Psoas muscle (tissue), 8 donors: Measurements from ENCODE around the gene CCNI. TPM values are rescaled to one million over a fixed set of nuclear protein-coding genes. Genes with fewer than 3 reads are reported as not detected.
A peak's percentile ranks its signal among the peaks of the same experiment; 100 is the strongest.
"Not testable (repeated sequence)": the region's sequence is repeated elsewhere in the genome, so short reads cannot be mapped to it uniquely, and the experiment has no call there.

Experiments
- ATAC-seq, 4 donors: fragments of 200-7000 bp; cut with Tn5 transposase; one replicate each; pipeline ENCODE4 v1.9.1; 2020; ENCODE audit warnings: moderate library complexity in 3 of 4, mild to moderate bottlenecking in 2 of 4
- DNase-seq, 2 donors: peaks; one replicate each; pipeline ENCODE4 v3.0.0-alpha.2; 2020
- H3K27ac ChIP-seq: fragments of 200-600 bp; one replicate; pipeline ENCODE4 v1.8.0; 2022
- H3K27me3 ChIP-seq, 3 donors: fragments of 200-600 bp in 1 of 3; one replicate each; pipeline versions ENCODE4 v1.6.1 to v1.8.0; 2013 to 2022; ENCODE audit warnings: low read length in 2 of 3, mild to moderate bottlenecking in 2 of 3, moderate library complexity in 1 of 3; ENCODE audit not compliant: insufficient read depth in 3 of 3
- H3K36me3 ChIP-seq, 2 donors: fragments of 200-600 bp in 1 of 2; one replicate each; pipeline versions ENCODE4 v1.6.1 to v1.8.0; 2013 to 2022; ENCODE audit warnings: low read depth in 1 of 2, mild to moderate bottlenecking in 1 of 2, moderate library complexity in 1 of 2; ENCODE audit not compliant: insufficient read depth in 1 of 2
- H3K4me1 ChIP-seq: fragments of 200-600 bp; one replicate; pipeline ENCODE4 v1.8.0; 2022
- H3K4me3 ChIP-seq: fragments of 200-600 bp; one replicate; pipeline ENCODE4 v1.8.0; 2022; ENCODE audit warnings: mild to moderate bottlenecking
- H3K9me3 ChIP-seq: fragments of 200-600 bp; one replicate; pipeline ENCODE4 v1.8.0; 2022
- CTCF ChIP-seq: fragments of 200-600 bp; IDR thresholded peaks from one replicate; pipeline ENCODE4 v1.8.0; 2022; ENCODE audit warnings: antibody characterized with exemption
- WGBS, 3 donors: extraction: QIAGEN DNeasy Blood & Tissue Kit; methylation state at CpG; one replicate each; pipeline versions ENCODE4 v1.1.6 to v1.1.7; 2013; 5-methylcytosine and 5-hydroxymethylcytosine counted together
- intact Hi-C, 2 donors: fragments of 100-400 bp; cut with DNase I; formaldehyde crosslinking; loops; one replicate each; pipeline versions ENCODE4 v1.11.0 to v1.14.2; 2022
- polyA plus RNA-seq, 3 donors: library from polyadenylated mRNA; stranded (reverse); fragments of 200-250 nt; gene quantifications; one replicate each; pipeline ENCODE4 v1.2.3, GENCODE V29; 2013
- total RNA-seq, 4 donors: library from RNA; stranded (reverse); fragmentation: NEBNext Ultra II Directional in 2 of 4; extraction: Animal tissue kit (Norgen Biotek cat#: 25700) in 2 of 4; gene quantifications; one replicate each; pipeline versions ENCODE4 v1.2.1 to v1.2.4, GENCODE V29; 2021 to 2023
- donor health status: healthy with polysubstance abuse.
- donor health status: DM: no; HTN: no; CAD: no; lungs with moderate emphysema.
- donor health status: Bipolar disorder and iron deficiency.
- donor health status: healthy.
- donor health status: DM: yes; HTN: yes; CAD: no.
- donor health status: DM: no; HTN: no; CAD: no.
- donor health status: DM: no; HTN: no; CAD: no.
- donor health status: DM: yes; HTN: yes; CAD: no.

CCNI gene
- total and polyA plus RNA-seq, 7 donors = 82.1 to 182 (median 147) TPM

DNA sequence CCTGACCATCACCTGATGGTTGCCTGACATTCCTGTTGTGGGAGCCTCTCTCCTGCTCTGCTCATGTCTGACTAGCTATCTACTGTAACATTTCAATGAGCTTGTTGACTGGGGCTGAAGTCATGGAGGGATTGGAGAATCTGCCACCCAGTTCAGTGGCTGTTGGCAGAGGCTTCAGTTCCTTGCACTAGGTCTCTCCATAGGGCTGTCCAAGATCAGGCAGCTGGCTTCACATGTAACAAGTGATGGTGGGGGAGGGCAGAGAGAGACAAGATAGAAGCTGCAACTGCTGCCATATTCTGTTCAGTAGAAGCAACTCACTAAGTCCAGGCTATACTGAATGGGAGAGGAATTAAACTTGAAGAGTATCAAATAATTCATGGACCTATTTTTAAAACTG, 14.1 kb upstream of the CCNI start:
- peak in 2 of 4 donors; percentile 27 to 32 for ATAC-seq
- intact Hi-C loops = loop anchor here in 1 of 2 donors (2.0 kb wide), 1 partner anchor 23 kb away; no protein-coding TSS in a partner anchor
- TF ChIP-seq CTCF = no peak
- no peak overlapping the region for H3K4me3 ChIP-seq
- no peaks in the 10 kb centered on the region for H3K4me1 ChIP-seq
- no peak overlapping the region for H3K27ac ChIP-seq
- no peaks in the 10 kb centered on the region for H3K27me3 ChIP-seq
- H3K9me3 ChIP-seq = no peaks in the 10 kb centered on the region
- no peak for DNase-seq
- no peaks in the 10 kb centered on the region for H3K36me3 ChIP-seq

GRCh38 chr4:77087027-77087426, 11.2 kb upstream of the CCNI start:
- H3K4me3 ChIP-seq, intact Hi-C loops, ATAC-seq, DNase-seq, H3K4me1 ChIP-seq, H3K27ac ChIP-seq, H3K9me3 ChIP-seq, H3K36me3 ChIP-seq, H3K27me3 ChIP-seq: not testable (repeated sequence)
- WGBS, 3 donors = 85 to 100% (median 95%) methylated on average over 1 of the region's 1 CpG

DNA sequence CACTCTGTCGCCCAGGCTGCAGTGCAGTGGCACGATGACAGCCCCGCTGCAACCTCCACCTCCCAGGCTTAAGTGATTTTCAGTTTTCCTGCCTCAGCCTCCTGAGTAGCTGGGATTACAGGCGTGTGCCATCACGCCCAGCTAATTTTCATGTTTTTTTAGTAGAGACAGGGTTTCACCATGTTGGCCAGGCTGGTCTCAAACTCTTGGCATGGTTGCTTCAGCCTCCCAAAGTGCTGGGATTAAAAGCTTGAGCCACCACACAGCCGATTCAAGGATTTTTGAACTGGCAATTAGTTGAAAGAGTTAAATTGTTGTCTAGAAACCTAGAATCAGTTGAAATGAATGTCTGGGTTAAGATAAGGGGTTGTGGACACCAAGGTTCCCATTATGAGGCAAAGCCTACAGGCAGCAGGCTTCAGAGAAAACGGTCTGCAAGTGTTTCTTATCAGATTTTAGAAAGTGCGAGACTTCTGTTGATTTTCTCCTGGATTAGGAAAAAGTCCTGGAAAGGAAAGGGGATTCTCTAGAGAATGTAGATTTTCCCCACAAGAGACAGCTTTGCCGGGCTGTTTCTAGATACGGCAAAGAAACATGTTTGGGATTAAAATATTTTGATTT, 8.3 kb upstream of the CCNI start:
- Histone ChIP-seq H3K4me1 (peaks cover 5% of the 10 kb centered on the region), H3K9me3 (no peaks in the 10 kb centered on the region), H3K27ac (no peak overlapping the region), H3K36me3 (no peaks in the 10 kb centered on the region), H3K27me3 (no peaks in the 10 kb centered on the region), H3K4me3 (no peak overlapping the region)
- no peak for TF ChIP-seq CTCF
- intact Hi-C loops = no loop called here
- no peak for DNase-seq
- 72 to 81% (median 75%) methylated on average over 10 of the region's 10 CpGs for WGBS, 3 donors
- ATAC-seq = no peak

- Histone ChIP-seq H3K9me3 (no peaks in the 10 kb centered on the region), H3K4me1 (peaks cover 9% of the 10 kb centered on the region), H3K27me3 (no peaks in the 10 kb centered on the region), H3K4me3 (no peak overlapping the region), H3K36me3 (no peaks in the 10 kb centered on the region), H3K27ac (no peak overlapping the region)
- intact Hi-C loops = no loop called here
- no peak for TF ChIP-seq CTCF
- WGBS, 3 donors = 76 to 84% (median 81%) methylated on average over 11 of the region's 11 CpGs
- DNase-seq (no peak), ATAC-seq (peak in 1 of 4 donors; percentile 55)
These were observed 7.3 kb upstream of the CCNI start for GRCh38 chr4:77082886-77083608.

- intact Hi-C loops, ATAC-seq, H3K27ac ChIP-seq, H3K27me3 ChIP-seq, H3K9me3 ChIP-seq, H3K4me3 ChIP-seq, DNase-seq, H3K36me3 ChIP-seq: not testable (repeated sequence)
- WGBS, 3 donors = 83 to 97% (median 86%) methylated on average over 7 of the region's 7 CpGs
- peaks cover 18% of the 10 kb centered on the region for H3K4me1 ChIP-seq
These were observed 5.0 kb upstream of the CCNI start for GRCh38 chr4:77080806-77081205.
